HCT116 (cell line): ENCODE results near the gene TBCD. TPM values are rescaled to one million over a fixed set of nuclear protein-coding genes. Genes with fewer than 3 reads are reported as not detected.

ENCODE experiments used
- ATAC-seq: fragments of 200-7000 bp; cut with Tn5 transposase; 2 replicates; pipeline ENCODE4 v1.9.1; 2020; ENCODE audit warnings: mild to moderate bottlenecking, moderate library complexity
- BruUV-seq: library from RNA; stranded (reverse); fragments of 400-500 nt; replicated peaks from 2 replicates; lab custom pipeline; 2021; lab: Mats Ljungman, UMichigan
- CTCF ChIA-PET: fragments of 300-600 bp; sonication (Branson Sonifier 250); formaldehyde crosslinking; loops from one replicate; lab custom pipeline; 2021; ENCODE audit warnings: antibody characterized with exemption; lab: Charles Lee
- POLR2A ChIA-PET: fragments of 300-600, 350-600 bp; sonication (Branson Sonifier 250); formaldehyde crosslinking; loops from one replicate; lab custom pipeline; 2021; ENCODE audit warnings: antibody characterized with exemption; lab: Charles Lee
- RAD21 ChIA-PET, 2 experiments: fragments of 300-600 bp; sonication (Branson Sonifier 250); formaldehyde crosslinking; loops; one replicate each; lab custom pipeline; 2023; ENCODE audit warnings: low total read pairs in 2 of 2; ENCODE audit not compliant: uncharacterized antibody in 2 of 2, unreplicated experiment in 2 of 2, low non-redundant PET in 1 of 2; lab: Charles Lee
- DNase-seq: peaks from one replicate; pipeline ENCODE4 v3.0.0-alpha.2; 2010; ENCODE audit warnings: low read depth, low spot score
- H2AFZ ChIP-seq: fragments of 200-600 bp; shearing (Covaris generic), sonication (generic); 2 replicates; pipeline ENCODE4 v1.6.1; 2017; ENCODE audit warnings: low read depth, mixed run types, mixed read lengths, antibody characterized with exemption, low read length; ENCODE audit not compliant: poor library complexity, severe bottlenecking
- H3K27ac ChIP-seq: 2 replicates; pipeline ENCODE4 v1.5.1; 2012; ENCODE audit warnings: low read depth, low read length
- H3K27me3 ChIP-seq: fragments of 200-600 bp; sonication (generic); 2 replicates; pipeline ENCODE4 v1.6.1; 2016; ENCODE audit warnings: mixed run types, low read length, mixed read lengths; ENCODE audit not compliant: insufficient read depth
- H3K36me3 ChIP-seq, 2 experiments: fragments of 200-500 bp in 1 of 2; fragments of 200-600 bp in 1 of 2; sonication (Bioruptor generic) in 1 of 2; sonication (generic) in 1 of 2; 2 replicates each; pipeline versions ENCODE4 v1.5.1 to v1.6.1; 2014 to 2016; ENCODE audit warnings: low read length in 2 of 2, inconsistent platforms in 1 of 2, mixed read lengths in 1 of 2, mixed run types in 1 of 2; ENCODE audit not compliant: insufficient read depth in 2 of 2, control insufficient read depth in 1 of 2
- H3K4me1 ChIP-seq, 2 experiments: fragments of 200-600 bp in 1 of 2; sonication (generic) in 1 of 2; 2 replicates each; pipeline versions ENCODE4 v1.5.1 to v1.6.1; 2012 to 2017; ENCODE audit warnings: low read length in 2 of 2, inconsistent platforms in 1 of 2, mild to moderate bottlenecking in 1 of 2, mixed read lengths in 1 of 2, mixed run types in 1 of 2, moderate library complexity in 1 of 2; ENCODE audit not compliant: insufficient read depth in 2 of 2, control insufficient read depth in 1 of 2
- H3K4me2 ChIP-seq: fragments of 200-600 bp; sonication (generic); 2 replicates; pipeline ENCODE4 v1.6.1; 2017; ENCODE audit warnings: mixed run types, low read length, mixed read lengths
- H3K4me3 ChIP-seq, 2 experiments: fragments of 200-600 bp in 1 of 2; sonication (generic) in 1 of 2; replicated peaks in 1 of 2; 2 replicates each; pipeline ENCODE4 v1.5.1; 2011 to 2016; ENCODE audit warnings: low read length in 2 of 2, control low read depth in 1 of 2, low read depth in 1 of 2, mild to moderate bottlenecking in 1 of 2, mixed read lengths in 1 of 2, mixed run types in 1 of 2
- H3K79me2 ChIP-seq: fragments of 200-600 bp; sonication (generic); 2 replicates; pipeline ENCODE4 v1.6.1; 2017; ENCODE audit warnings: mild to moderate bottlenecking, mixed run types, low read length, moderate library complexity, mixed read lengths; ENCODE audit not compliant: insufficient read depth
- H3K9ac ChIP-seq: fragments of 200-600 bp; sonication (generic); 2 replicates; pipeline ENCODE4 v1.6.1; 2016; ENCODE audit warnings: low read length, mixed read lengths
- H3K9me2 ChIP-seq: fragments of 200-600 bp; sonication (generic), shearing (Covaris generic); 2 replicates; pipeline ENCODE4 v1.6.1; 2017; ENCODE audit warnings: mixed run types, mild to moderate bottlenecking, moderate library complexity; ENCODE audit not compliant: insufficient read depth
- H3K9me3 ChIP-seq, 2 experiments: fragments of 200-500 bp in 1 of 2; fragments of 200-600 bp in 1 of 2; sonication (Bioruptor generic) in 1 of 2; sonication (generic) in 1 of 2; 2 replicates each; pipeline ENCODE4 v1.6.1; 2014 to 2017; ENCODE audit warnings: low read length in 2 of 2, mixed read lengths in 2 of 2, inconsistent platforms in 1 of 2, low read depth in 1 of 2, mild to moderate bottlenecking in 1 of 2, mixed run types in 1 of 2, moderate library complexity in 1 of 2; ENCODE audit not compliant: control insufficient read depth in 1 of 2, insufficient read depth in 1 of 2
- H4K20me1 ChIP-seq: fragments of 200-600 bp; sonication (generic), shearing (Covaris generic); 2 replicates; pipeline ENCODE4 v1.6.1; 2017; ENCODE audit warnings: mixed run types, mild to moderate bottlenecking, moderate library complexity; ENCODE audit not compliant: insufficient read depth
- CTCF ChIP-seq, 3 experiments: fragments of 200-600 bp in 1 of 3; sonication (generic) in 1 of 3; IDR thresholded peaks in 2 of 3; conservative IDR thresholded peaks in 1 of 3; 2 replicates each; pipeline ENCODE4 v1.5.1; 2012 to 2017; ENCODE audit warnings: low read depth in 2 of 3, low read length in 2 of 3, antibody characterized with exemption in 1 of 3, borderline replicate concordance in 1 of 3, control low read depth in 1 of 3, mild to moderate bottlenecking in 1 of 3, mixed read lengths in 1 of 3, mixed run types in 1 of 3, moderate library complexity in 1 of 3; ENCODE audit not compliant: insufficient read depth in 1 of 3
- intact Hi-C: fragments of 100-400 bp; cut with micrococcal nuclease; formaldehyde crosslinking; loops from 2 replicates; pipeline ENCODE4 v1.10.0; 2022
- total RNA-seq: library from RNA; stranded (reverse); gene quantifications from one replicate; pipeline ENCODE4 v1.2.1, GENCODE V29; 2021; ENCODE audit not compliant: unreplicated experiment
- TF ChIP-seq, protein P1 (sequence below): IDR thresholded peaks from 2 replicates; pipeline ENCODE4 v1.6.1; 2011; ENCODE audit warnings: mild to moderate bottlenecking, low read length, moderate library complexity; ENCODE audit not compliant: insufficient replicate concordance; ENCODE audit errors: extremely low read depth

The TBCD gene
- total RNA-seq, 1 experiment from 2014 or later = 152 TPM

- peaks cover 0 to 43% of the 10 kb centered on the region in 2 experiments; a peak in 2 of 4 replicates for H3K36me3 ChIP-seq
- CTCF ChIA-PET = no interaction called here
- TF ChIP-seq, protein P1, sequence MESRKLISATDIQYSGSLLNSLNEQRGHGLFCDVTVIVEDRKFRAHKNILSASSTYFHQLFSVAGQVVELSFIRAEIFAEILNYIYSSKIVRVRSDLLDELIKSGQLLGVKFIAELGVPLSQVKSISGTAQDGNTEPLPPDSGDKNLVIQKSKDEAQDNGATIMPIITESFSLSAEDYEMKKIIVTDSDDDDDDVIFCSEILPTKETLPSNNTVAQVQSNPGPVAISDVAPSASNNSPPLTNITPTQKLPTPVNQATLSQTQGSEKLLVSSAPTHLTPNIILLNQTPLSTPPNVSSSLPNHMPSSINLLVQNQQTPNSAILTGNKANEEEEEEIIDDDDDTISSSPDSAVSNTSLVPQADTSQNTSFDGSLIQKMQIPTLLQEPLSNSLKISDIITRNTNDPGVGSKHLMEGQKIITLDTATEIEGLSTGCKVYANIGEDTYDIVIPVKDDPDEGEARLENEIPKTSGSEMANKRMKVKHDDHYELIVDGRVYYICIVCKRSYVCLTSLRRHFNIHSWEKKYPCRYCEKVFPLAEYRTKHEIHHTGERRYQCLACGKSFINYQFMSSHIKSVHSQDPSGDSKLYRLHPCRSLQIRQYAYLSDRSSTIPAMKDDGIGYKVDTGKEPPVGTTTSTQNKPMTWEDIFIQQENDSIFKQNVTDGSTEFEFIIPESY = no peak
- peak in 2 of 3 experiments; percentile 47 to 69; a peak in 4 of 6 replicates for TF ChIP-seq CTCF (IDR thresholded peaks at IDR 0.05 in 2 of 3, conservative IDR thresholded peaks at IDR 0.05 in 1 of 3; ENCODE audit: borderline replicate concordance in 1 of 3, insufficient read depth in 1 of 3, low read depth in 2 of 3, low read length in 2 of 3)
- H4K20me1 ChIP-seq = peaks cover 3% of the 10 kb centered on the region; the same call in 1 of the 2 replicates
- intact Hi-C loops = no loop called here
- RAD21 ChIA-PET = no interaction called here
- ATAC-seq (peak; percentile 88), DNase-seq (no peak)
- H3K9me2 ChIP-seq = no peaks in the 10 kb centered on the region
- no peak overlapping the region for H3K4me2 ChIP-seq
- no peak overlapping the region for H2AFZ ChIP-seq
- H3K4me3 ChIP-seq = no peak overlapping the region
- H3K9ac ChIP-seq = no peak overlapping the region
- BruUV-seq = no TSS peak
- H3K27ac ChIP-seq = peak overlapping the region; percentile 19; the same call in 1 of the 2 replicates
- H3K27me3 ChIP-seq = no peaks in the 10 kb centered on the region
- H3K4me1 ChIP-seq = no peaks in the 10 kb centered on the region
- H3K9me3 ChIP-seq = peaks cover 16 to 22% of the 10 kb centered on the region in 2 experiments; a peak in 3 of 4 replicates
- peaks cover 28% of the 10 kb centered on the region; the same call in 1 of the 2 replicates for H3K79me2 ChIP-seq
- POLR2A ChIA-PET = no interaction called here
Observed at GRCh38 chr17:82823004-82823403, 71.1 kb downstream of the TBCD start.
